Chondrocyte (in vitro differentiated cells): ENCODE measurements around the gene BBS9. TPM values are rescaled to one million over a fixed set of nuclear protein-coding genes. Genes with fewer than 3 reads are reported as not detected.

Source experiments
- DNase-seq: peaks from one replicate; pipeline ENCODE4 v3.0.0; 2021; ENCODE audit warnings: mixed read lengths, low spot score
- H3K27ac Mint-ChIP-seq: one replicate; pipeline ENCODE4 v1.8.0; 2021; ENCODE audit warnings: mild to moderate bottlenecking, moderate library complexity, mixed read lengths; ENCODE audit not compliant: unreplicated experiment
- H3K27me3 Mint-ChIP-seq: 2 replicates; pipeline ENCODE4 v1.8.0; 2021; ENCODE audit warnings: low read depth, mixed read lengths
- H3K36me3 Mint-ChIP-seq: 2 replicates; pipeline ENCODE4 v1.8.0; 2021; ENCODE audit warnings: low read depth, mixed read lengths
- H3K4me1 Mint-ChIP-seq: 2 replicates; pipeline ENCODE4 v1.8.0; 2021; ENCODE audit warnings: low read depth, mild to moderate bottlenecking, mixed read lengths
- H3K4me3 Mint-ChIP-seq: one replicate; pipeline ENCODE4 v1.8.0; 2021; ENCODE audit warnings: mild to moderate bottlenecking, moderate library complexity, mixed read lengths; ENCODE audit not compliant: unreplicated experiment
- H3K9me3 Mint-ChIP-seq: 2 replicates; pipeline ENCODE4 v1.8.0; 2021; ENCODE audit warnings: low read depth, mixed read lengths
- CTCF ChIP-seq: fragments of 200-600 bp; sonication (generic); IDR thresholded peaks from 2 replicates; pipeline ENCODE4 v1.5.0; 2021; ENCODE audit warnings: antibody characterized with exemption, mild to moderate bottlenecking, moderate library complexity
- total RNA-seq: library from RNA; stranded (reverse); gene quantifications from 3 replicates; pipeline ENCODE4 v1.2.1, GENCODE V29; 2021

The BBS9 gene
- total RNA-seq, 1 donor from 2014 or later: 16.5 TPM

DNA sequence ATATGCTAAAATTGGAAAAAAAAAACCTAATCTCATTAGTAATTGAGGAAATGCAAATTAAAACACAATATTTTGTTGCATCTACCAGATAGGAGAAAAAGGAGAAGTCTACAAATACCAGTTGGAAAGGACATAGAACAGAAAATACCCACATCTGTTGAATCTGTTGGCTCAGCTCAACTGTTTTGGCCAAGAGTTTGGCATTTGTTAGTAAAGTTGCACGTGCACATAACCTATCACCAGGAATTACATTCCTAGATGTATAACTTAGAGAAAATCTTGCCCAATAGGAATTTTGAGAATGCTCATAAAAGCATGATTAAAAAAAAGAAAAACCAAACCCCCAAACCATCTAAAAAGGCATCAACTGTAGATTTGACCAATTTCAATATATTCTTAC, 493.9 kb downstream of the BBS9 start:
- peaks cover 25% of the 10 kb centered on the region for H3K9me3 Mint-ChIP-seq
- H3K4me3 Mint-ChIP-seq: no peak overlapping the region
- no peak for TF ChIP-seq CTCF
- no peaks in the 10 kb centered on the region for H3K27me3 Mint-ChIP-seq
- no peak for DNase-seq
- peaks cover 8% of the 10 kb centered on the region for H3K36me3 Mint-ChIP-seq
- no peaks in the 10 kb centered on the region for H3K4me1 Mint-ChIP-seq
- H3K27ac Mint-ChIP-seq: no peak overlapping the region

- Mint-ChIP-seq H3K9me3 (peaks cover 25% of the 10 kb centered on the region), H3K4me3 (no peak overlapping the region), H3K36me3 (peaks cover 8% of the 10 kb centered on the region), H3K27me3 (no peaks in the 10 kb centered on the region), H3K27ac (no peak overlapping the region), H3K4me1 (no peaks in the 10 kb centered on the region)
- no peak for TF ChIP-seq CTCF
- no peak for DNase-seq
Observed at GRCh38 chr7:33624215-33624614, 494.9 kb downstream of the BBS9 start.

DNA sequence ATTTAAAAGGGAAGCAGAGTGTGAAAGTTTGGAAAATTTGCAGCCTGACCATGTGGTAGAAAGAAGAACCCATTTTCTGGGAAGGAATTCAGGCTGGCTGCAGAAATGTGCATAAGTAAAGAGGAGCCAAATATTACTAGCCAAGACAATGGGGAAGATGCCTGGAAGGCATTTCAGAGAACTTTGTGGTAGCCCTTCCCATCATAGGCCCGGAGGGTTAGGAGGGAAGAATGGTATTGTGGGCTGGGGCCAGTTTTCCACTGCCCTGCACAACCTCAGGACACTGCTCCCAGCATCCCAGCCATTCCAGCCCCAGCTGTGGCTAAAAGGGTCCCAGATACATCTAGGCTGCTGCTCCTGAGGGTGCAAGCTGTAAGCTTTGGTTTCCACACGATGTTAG, 497.5 kb downstream of the BBS9 start:
- no peak for TF ChIP-seq CTCF
- H3K27ac Mint-ChIP-seq: no peak overlapping the region
- H3K4me3 Mint-ChIP-seq: no peak overlapping the region
- H3K4me1 Mint-ChIP-seq: no peaks in the 10 kb centered on the region
- H3K9me3 Mint-ChIP-seq: peaks cover 6% of the 10 kb centered on the region
- DNase-seq: no peak
- no peaks in the 10 kb centered on the region for H3K27me3 Mint-ChIP-seq
- no peaks in the 10 kb centered on the region for H3K36me3 Mint-ChIP-seq

GRCh38 chr7:33627741-33628140, 498.4 kb downstream of the BBS9 start:
- Mint-ChIP-seq H3K9me3 (peaks cover 6% of the 10 kb centered on the region), H3K27ac (no peak overlapping the region), H3K4me1 (no peaks in the 10 kb centered on the region), H3K27me3 (no peaks in the 10 kb centered on the region), H3K36me3 (no peaks in the 10 kb centered on the region), H3K4me3 (no peak overlapping the region)
- DNase-seq: no peak
- TF ChIP-seq CTCF: no peak

- no peak for DNase-seq
- no peak for TF ChIP-seq CTCF
- H3K4me3 Mint-ChIP-seq: no peak overlapping the region
- H3K9me3 Mint-ChIP-seq: peaks cover 6% of the 10 kb centered on the region
- no peaks in the 10 kb centered on the region for H3K4me1 Mint-ChIP-seq
- H3K36me3 Mint-ChIP-seq: no peaks in the 10 kb centered on the region
- H3K27ac Mint-ChIP-seq: no peak overlapping the region
- no peaks in the 10 kb centered on the region for H3K27me3 Mint-ChIP-seq
Observed at GRCh38 chr7:33628894-33629293, 499.5 kb downstream of the BBS9 start.
